Lower leg skin (tissue), 4 donors: ENCODE data around the gene RPL26. TPM values are rescaled to one million over a fixed set of nuclear protein-coding genes. Genes with fewer than 3 reads are reported as not detected.

Source experiments
- DNase-seq, 2 donors: peaks; one replicate each; pipeline ENCODE4 v3.0.0-alpha.2; 2019; ENCODE audit warnings: low spot score in 2 of 2
- H3K4me3 ChIP-seq: fragments of 200-600 bp; sonication (generic); 2 replicates; pipeline ENCODE4 v1.5.1; 2017; ENCODE audit warnings: mild to moderate bottlenecking, low read depth; ENCODE audit not compliant: poor library complexity, severe bottlenecking
- CTCF ChIP-seq, 3 donors: fragments of 450-650 bp; IDR thresholded peaks; one replicate each; pipeline ENCODE4 v1.5.1; 2016; ENCODE audit warnings: antibody characterized with exemption in 3 of 3, mild to moderate bottlenecking in 3 of 3, moderate library complexity in 2 of 3
- POLR2A ChIP-seq, 2 donors: fragments of 450-650 bp; IDR thresholded peaks; one replicate each; pipeline ENCODE4 v1.6.1; 2016 to 2017; ENCODE audit warnings: antibody characterized with exemption in 2 of 2, mild to moderate bottlenecking in 1 of 2, moderate library complexity in 1 of 2
- WGBS, 2 donors: methylation state at CpG; one replicate each; pipeline ENCODE4 v1.1.5; 2018; 5-methylcytosine and 5-hydroxymethylcytosine counted together
- intact Hi-C: fragments of 100-400 bp; cut with DNase I; formaldehyde crosslinking; loops from one replicate; pipeline ENCODE4 v1.15.0; 2023; ENCODE audit warnings: low total_unique reads
- total RNA-seq, 4 donors: library from RNA; depleted of rRNA; stranded (reverse); fragments of >200 nt; gene quantifications; one replicate each; pipeline ENCODE4 v1.1.0, GENCODE V29; 2016

Gene RPL26
- total RNA-seq, 4 donors from 2014 or later = 3,126 to 5,795 (median 3,707) TPM

GRCh38 chr17:8337802-8338752 lies 44.9 kb downstream of the RPL26 start:
- TF ChIP-seq POLR2A (IDR thresholded peaks at IDR 0.05) = no peak
- TF ChIP-seq CTCF (IDR thresholded peaks at IDR 0.05) = no peak
- peak overlapping the region; percentile 9 for H3K4me3 ChIP-seq
- no peak for DNase-seq
- 43 to 45% methylated on average over 11 of the region's 11 CpGs for WGBS, 2 donors
- intact Hi-C loops = no loop called here

- DNase-seq = no peak
- TF ChIP-seq POLR2A (IDR thresholded peaks at IDR 0.05) = no peak
- no peak for TF ChIP-seq CTCF (IDR thresholded peaks at IDR 0.05)
- no peak overlapping the region for H3K4me3 ChIP-seq
- intact Hi-C loops = no loop called here
- 94 to 95% methylated on average over 4 of the region's 4 CpGs for WGBS, 2 donors
Measured at GRCh38 chr17:8333281-8333680, 49.7 kb downstream of the RPL26 start.

GRCh38 chr17:8332688-8333087 lies 50.3 kb downstream of the RPL26 start:
- DNase-seq = no peak
- TF ChIP-seq POLR2A (IDR thresholded peaks at IDR 0.05) = no peak
- TF ChIP-seq CTCF (IDR thresholded peaks at IDR 0.05) = no peak
- 52 to 59% methylated on average over 5 of the region's 5 CpGs for WGBS, 2 donors
- intact Hi-C loops = no loop called here
- no peak overlapping the region for H3K4me3 ChIP-seq

- H3K4me3 ChIP-seq = no peak overlapping the region
- no peak for DNase-seq
- no peak for TF ChIP-seq CTCF (IDR thresholded peaks at IDR 0.05)
- TF ChIP-seq POLR2A (IDR thresholded peaks at IDR 0.05) = no peak
- intact Hi-C loops = no loop called here
- WGBS, 2 donors = 79 to 91% methylated on average over 2 of the region's 2 CpGs
Measured at GRCh38 chr17:8332128-8332527, 50.9 kb downstream of the RPL26 start.

Other genes with a start within 250 kb of the RPL26 start
- 100 to 1,000 TPM; 197 to 545 (median 266) TPM for gene PER1, start 230.8 kb downstream of the RPL26 start, total RNA-seq
- 10 to 100 TPM; 43.5 to 58.9 (median 49.3) TPM for gene VAMP2, start 220.2 kb downstream of the RPL26 start, total RNA-seq
- 10 to 100 TPM; 15.9 to 21.0 (median 17.6) TPM for gene TMEM107, start 206.8 kb downstream of the RPL26 start, total RNA-seq
- 10 to 100 TPM; 22.0 to 26.6 (median 25.0) TPM for gene BORCS6, start 193.0 kb downstream of the RPL26 start, total RNA-seq
- gene AURKB, start 172.6 kb downstream of the RPL26 start, total RNA-seq = 10 to 100 TPM in 2 of 4 donors, 1 to 10 TPM in 2; 3.2 to 12.9 (median 8.6) TPM
- 10 to 100 TPM; 11.2 to 32.0 (median 15.9) TPM for gene CTC1, start 135.1 kb downstream of the RPL26 start, total RNA-seq
- 10 to 100 TPM in 3 of 4 donors, 1 to 10 TPM in 1; 6.2 to 19.0 (median 15.7) TPM for gene PFAS, start 133.9 kb downstream of the RPL26 start, total RNA-seq
- gene RANGRF, start 94.5 kb downstream of the RPL26 start, total RNA-seq = 10 to 100 TPM; 11.4 to 18.1 (median 13.5) TPM
- gene SLC25A35, start 87.8 kb downstream of the RPL26 start, total RNA-seq = 1 to 10 TPM in 2 of 4 donors, under 1 TPM in 1, not detected in 1; 0.27 to 3.7 (median 2.6) TPM
- gene ARHGEF15, start 73.0 kb downstream of the RPL26 start, total RNA-seq = 10 to 100 TPM in 2 of 4 donors, 1 to 10 TPM in 2; 4.5 to 18.8 (median 10.0) TPM
- gene ODF4, start 43.4 kb downstream of the RPL26 start, total RNA-seq = not detected
- gene RNF222, start 14.6 kb upstream of the RPL26 start, total RNA-seq = 10 to 100 TPM; 13.4 to 16.3 (median 15.0) TPM
- gene NDEL1, start 52.7 kb upstream of the RPL26 start, total RNA-seq = 100 to 1,000 TPM; 129 to 160 (median 145) TPM
- gene MYH10, start 247.5 kb upstream of the RPL26 start, total RNA-seq = 10 to 100 TPM in 2 of 4 donors, 1 to 10 TPM in 2; 6.7 to 17.2 (median 11.4) TPM